Endothelial cell of umbilical vein (primary cell): ENCODE data around the gene CLEC17A. TPM values are rescaled to one million over a fixed set of nuclear protein-coding genes. Genes with fewer than 3 reads are reported as not detected.

Source experiments
- BruUV-seq: library from RNA; stranded (reverse); fragments of 400-500 nt; replicated peaks from 2 replicates; lab custom pipeline; 2021; lab: Mats Ljungman, UMichigan
- CTCF ChIA-PET: fragments of 300-600, 350-600 bp; sonication (Branson Sonifier 250); formaldehyde crosslinking; loops from one replicate; lab custom pipeline; 2021; ENCODE audit warnings: antibody characterized with exemption, inconsistent platforms; lab: Charles Lee
- POLR2A ChIA-PET: fragments of 300-600, 350-600 bp; sonication (Branson Sonifier 250); formaldehyde crosslinking; loops from one replicate; lab custom pipeline; 2021; ENCODE audit warnings: antibody characterized with exemption, inconsistent platforms; lab: Charles Lee
- DNase-seq: peaks from one replicate; pipeline ENCODE4 v3.0.0-alpha.2; 2011; ENCODE audit warnings: low read depth, low spot score
- FAIRE-seq: peaks from 2 replicates; lab custom pipeline; 2011; peaks lifted over from hg19 to GRCh38; lab: Jason Lieb, UNC
- H2AFZ ChIP-seq: 2 replicates; pipeline ENCODE4 v1.6.0; 2012; ENCODE audit warnings: low read depth, low read length, control low read depth, inconsistent platforms
- H3K27ac ChIP-seq: 2 replicates; pipeline ENCODE4 v1.5.1; 2011; ENCODE audit warnings: low read depth, mild to moderate bottlenecking, control low read depth, low read length, moderate library complexity; ENCODE audit not compliant: insufficient read depth
- H3K27me3 ChIP-seq, 2 experiments: 2 replicates each; pipeline versions ENCODE4 v1.6.0 to v1.6.1; 2011; ENCODE audit warnings: low read length in 2 of 2, mixed read lengths in 1 of 2; ENCODE audit not compliant: control insufficient read depth in 2 of 2, insufficient read depth in 2 of 2
- H3K36me3 ChIP-seq, 2 experiments: 2 replicates in 1 of 2; 3 replicates in 1 of 2; pipeline ENCODE4 v1.5.1; 2011; ENCODE audit warnings: low read length in 2 of 2, mild to moderate bottlenecking in 1 of 2, moderate library complexity in 1 of 2; ENCODE audit not compliant: control insufficient read depth in 2 of 2, insufficient read depth in 2 of 2; ENCODE audit errors: extremely low read depth in 1 of 2
- H3K4me1 ChIP-seq: 3 replicates; pipeline ENCODE4 v1.5.1; 2011; ENCODE audit warnings: mild to moderate bottlenecking, low read length; ENCODE audit not compliant: control insufficient read depth, insufficient read depth; ENCODE audit errors: extremely low read depth
- H3K4me2 ChIP-seq: 2 replicates; pipeline ENCODE4 v1.6.1; 2011; ENCODE audit warnings: low read length, control low read depth, mixed read lengths; ENCODE audit not compliant: insufficient read depth
- H3K4me3 ChIP-seq, 3 experiments: fragments of 200-600 bp in 1 of 3; sonication (generic), shearing (Covaris generic) in 1 of 3; replicated peaks in 1 of 3; 2 replicates each; pipeline ENCODE4 v1.5.1; 2011 to 2016; ENCODE audit warnings: control low read depth in 3 of 3, low read length in 3 of 3, mild to moderate bottlenecking in 2 of 3, inconsistent platforms in 1 of 3, low read depth in 1 of 3, moderate library complexity in 1 of 3; ENCODE audit not compliant: insufficient read depth in 1 of 3
- H3K79me2 ChIP-seq: 2 replicates; pipeline ENCODE4 v1.6.0; 2012; ENCODE audit warnings: low read length, inconsistent platforms; ENCODE audit not compliant: control insufficient read depth, insufficient read depth
- H3K9ac ChIP-seq: replicated peaks from 2 replicates; pipeline ENCODE3; 2011; ENCODE audit warnings: low read length, control low read depth; ENCODE audit not compliant: insufficient read depth; ENCODE audit errors: extremely low read depth
- H3K9me1 ChIP-seq: replicated peaks from 3 replicates; pipeline ENCODE4 v1.6.0; 2011; ENCODE audit warnings: mild to moderate bottlenecking, low read length; ENCODE audit not compliant: control insufficient read depth, insufficient read depth; ENCODE audit errors: extremely low read depth
- H3K9me3 ChIP-seq: replicated peaks from 2 replicates; pipeline ENCODE4 v1.5.1; 2012; ENCODE audit warnings: low read length, inconsistent platforms; ENCODE audit not compliant: control insufficient read depth, insufficient read depth
- H4K20me1 ChIP-seq: replicated peaks from 2 replicates; pipeline ENCODE3; 2011; ENCODE audit warnings: mild to moderate bottlenecking, low read length; ENCODE audit not compliant: control insufficient read depth, insufficient read depth; ENCODE audit errors: extremely low read depth
- EZH2 ChIP-seq: IDR thresholded peaks from 2 replicates; pipeline ENCODE4 v1.6.1; 2012; ENCODE audit warnings: borderline replicate concordance, low read depth, mild to moderate bottlenecking, moderate library complexity, low read length, inconsistent platforms; ENCODE audit not compliant: severe bottlenecking
- FOS ChIP-seq: IDR thresholded peaks from 2 replicates; pipeline ENCODE4 v1.6.1; 2011; ENCODE audit warnings: mild to moderate bottlenecking, low read length, moderate library complexity, borderline replicate concordance; ENCODE audit not compliant: insufficient read depth
- GATA2 ChIP-seq: IDR thresholded peaks from 2 replicates; pipeline ENCODE4 v1.7.0; 2011; ENCODE audit warnings: low read depth, mild to moderate bottlenecking, moderate library complexity, mixed read lengths, low read length; ENCODE audit not compliant: insufficient read length, insufficient read depth
- JUN ChIP-seq: IDR thresholded peaks from 2 replicates; pipeline ENCODE4 v1.6.1; 2011; ENCODE audit warnings: borderline replicate concordance, low read depth; ENCODE audit not compliant: insufficient read length, insufficient read depth
- MYC ChIP-seq: IDR thresholded peaks from one replicate; pipeline ENCODE4 v1.6.1; 2011; ENCODE audit warnings: mild to moderate bottlenecking, low read depth, low read length
- POLR2A ChIP-seq: IDR thresholded peaks from 2 replicates; pipeline ENCODE4 v1.6.1; 2012; ENCODE audit warnings: low read depth, mild to moderate bottlenecking, control low read depth, low read length
- POLR2AphosphoS5 ChIP-seq: IDR thresholded peaks from 2 replicates; pipeline ENCODE4 v1.6.1; 2012; ENCODE audit warnings: low read depth, mild to moderate bottlenecking, control low read depth, low read length, moderate library complexity; ENCODE audit not compliant: insufficient read depth
- dilution Hi-C: fragments of 300-500 bp; cut with MboI; formaldehyde crosslinking; loops from one replicate; pipeline ENCODE4 v1.15.0; 2019; ENCODE audit warnings: low sequenced_read_pairs; ENCODE audit not compliant: extremely low pct_ligation_motif_present
- intact Hi-C: fragments of 100-400 bp; cut with micrococcal nuclease; formaldehyde crosslinking; loops from one replicate; pipeline ENCODE4 v1.10.0; 2022
- polyA plus RNA-seq, 4 experiments: library from polyadenylated mRNA; depleted of rRNA in 3 of 4; stranded (reverse) in 3 of 4; unstranded in 1 of 4; fragments of >200 nt; gene quantifications; 2 replicates each; pipeline versions ENCODE4 v1.2.1 to v1.2.3, GENCODE V29; 2011 to 2012; ENCODE audit warnings: missing spikeins in 1 of 4
- total RNA-seq: library from RNA; stranded (reverse); gene quantifications from 2 replicates; pipeline ENCODE4 v1.2.3, GENCODE V29; 2021
- TF ChIP-seq, protein P1 (sequence below), 2 donors: IDR thresholded peaks; 1 replicate in 1 of 2; 2 replicates in 1 of 2; pipeline ENCODE4 v1.5.1; 2011; ENCODE audit warnings: low read length in 2 of 2, mild to moderate bottlenecking in 2 of 2, moderate library complexity in 2 of 2, control low read depth in 1 of 2, inconsistent platforms in 1 of 2, low read depth in 1 of 2; ENCODE audit not compliant: insufficient read depth in 1 of 2; ENCODE audit errors: extremely low read depth in 1 of 2
- TF ChIP-seq, protein P2 (sequence below): IDR thresholded peaks from 2 replicates; pipeline ENCODE4 v1.6.1; 2011; ENCODE audit not compliant: insufficient read depth, insufficient read length

CLEC17A gene
- total and polyA plus RNA-seq, 2 donors (not counting 3 experiments of a cell fraction or from before 2014, with no cell fraction given), result 0.07 TPM; not detected in 1

DNA sequence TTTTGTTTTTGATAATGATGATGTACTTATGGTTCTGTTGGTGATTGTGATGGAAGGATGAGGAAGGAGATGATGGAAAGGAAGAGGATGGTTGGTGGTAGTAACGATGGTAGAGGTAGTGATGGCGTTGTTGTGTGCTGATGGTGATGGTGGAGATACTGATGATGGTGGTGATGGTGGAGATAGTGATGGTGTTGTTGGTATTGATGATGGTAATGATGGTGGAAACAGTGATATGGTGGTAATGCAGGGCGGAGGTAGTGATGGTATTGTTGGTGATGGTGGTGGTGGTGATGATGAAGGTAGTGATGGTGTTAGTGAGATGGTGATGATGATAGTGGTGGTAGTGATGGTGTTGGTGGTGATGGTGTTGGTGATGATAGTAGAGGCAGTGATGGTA, 12.7 kb downstream of the CLEC17A start:
- BruUV-seq, result no TSS peak
- Histone ChIP-seq H3K4me1 (no peaks in the 10 kb centered on the region), H3K4me3 (no peak overlapping the region), H3K79me2 (no peaks in the 10 kb centered on the region), H3K27me3 (no peaks in the 10 kb centered on the region), H3K4me2 (no peak overlapping the region), H3K9ac (no peak overlapping the region), H3K9me3 (no peaks in the 10 kb centered on the region), H3K9me1 (no peaks in the 10 kb centered on the region), H3K27ac (no peak overlapping the region), H2AFZ (no peak overlapping the region), H4K20me1 (no peaks in the 10 kb centered on the region), H3K36me3 (no peaks in the 10 kb centered on the region)
- CTCF ChIA-PET, result no interaction called here
- dilution Hi-C loops (no loop called here), intact Hi-C loops (no loop called here)
- FAIRE-seq, result no peak
- TF ChIP-seq EZH2, result no peak
- no peak for TF ChIP-seq JUN
- no peak for DNase-seq
- POLR2A ChIA-PET, result no interaction called here

GRCh38 chr19:14599548-14600147, 16.8 kb downstream of the CLEC17A start:
- BruUV-seq, result no TSS peak
- H4K20me1 ChIP-seq, result no peaks in the 10 kb centered on the region
- DNase-seq (no peak), FAIRE-seq (no peak)
- H3K4me3 ChIP-seq, result no peak overlapping the region
- POLR2A ChIA-PET, result no interaction called here
- no peaks in the 10 kb centered on the region for H3K9me1 ChIP-seq
- no peak overlapping the region for H3K9ac ChIP-seq
- CTCF ChIA-PET, result no interaction called here
- H3K36me3 ChIP-seq, result no peaks in the 10 kb centered on the region
- no peak overlapping the region for H3K4me2 ChIP-seq
- no peaks in the 10 kb centered on the region for H3K27me3 ChIP-seq
- no peak overlapping the region for H3K27ac ChIP-seq
- TF ChIP-seq GATA2 (no peak), POLR2AphosphoS5 (no peak), EZH2 (no peak), JUN (no peak), FOS (no peak), POLR2A (no peak), MYC (no peak)
- TF ChIP-seq, protein P1, sequence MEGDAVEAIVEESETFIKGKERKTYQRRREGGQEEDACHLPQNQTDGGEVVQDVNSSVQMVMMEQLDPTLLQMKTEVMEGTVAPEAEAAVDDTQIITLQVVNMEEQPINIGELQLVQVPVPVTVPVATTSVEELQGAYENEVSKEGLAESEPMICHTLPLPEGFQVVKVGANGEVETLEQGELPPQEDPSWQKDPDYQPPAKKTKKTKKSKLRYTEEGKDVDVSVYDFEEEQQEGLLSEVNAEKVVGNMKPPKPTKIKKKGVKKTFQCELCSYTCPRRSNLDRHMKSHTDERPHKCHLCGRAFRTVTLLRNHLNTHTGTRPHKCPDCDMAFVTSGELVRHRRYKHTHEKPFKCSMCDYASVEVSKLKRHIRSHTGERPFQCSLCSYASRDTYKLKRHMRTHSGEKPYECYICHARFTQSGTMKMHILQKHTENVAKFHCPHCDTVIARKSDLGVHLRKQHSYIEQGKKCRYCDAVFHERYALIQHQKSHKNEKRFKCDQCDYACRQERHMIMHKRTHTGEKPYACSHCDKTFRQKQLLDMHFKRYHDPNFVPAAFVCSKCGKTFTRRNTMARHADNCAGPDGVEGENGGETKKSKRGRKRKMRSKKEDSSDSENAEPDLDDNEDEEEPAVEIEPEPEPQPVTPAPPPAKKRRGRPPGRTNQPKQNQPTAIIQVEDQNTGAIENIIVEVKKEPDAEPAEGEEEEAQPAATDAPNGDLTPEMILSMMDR (IDR thresholded peaks at IDR 0.05; ENCODE audit: extremely low read depth in 1 of 2, insufficient read depth in 1 of 2, low read depth in 1 of 2, low read length in 2 of 2), result no peak
- TF ChIP-seq, protein P2, sequence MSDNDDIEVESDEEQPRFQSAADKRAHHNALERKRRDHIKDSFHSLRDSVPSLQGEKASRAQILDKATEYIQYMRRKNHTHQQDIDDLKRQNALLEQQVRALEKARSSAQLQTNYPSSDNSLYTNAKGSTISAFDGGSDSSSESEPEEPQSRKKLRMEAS, result no peak
- no peaks in the 10 kb centered on the region for H3K4me1 ChIP-seq
- H2AFZ ChIP-seq, result no peak overlapping the region
- H3K9me3 ChIP-seq, result no peaks in the 10 kb centered on the region
- dilution Hi-C loops, result no loop called here
- no peaks in the 10 kb centered on the region for H3K79me2 ChIP-seq
- intact Hi-C loops, result no loop called here
